H1 (cell line): ENCODE results near the gene NCOA1. TPM values are rescaled to one million over a fixed set of nuclear protein-coding genes. Genes with fewer than 3 reads are reported as not detected.

ENCODE experiments used
- CTCF ChIA-PET: fragments of 300-600 bp; sonication (Branson Sonifier 250); formaldehyde crosslinking; loops from one replicate; lab custom pipeline; 2021; ENCODE audit not compliant: partially characterized antibody; lab: Charles Lee
- POLR2A ChIA-PET: fragments of 300-600 bp; sonication (Branson Sonifier 250); formaldehyde crosslinking; loops from one replicate; lab custom pipeline; 2021; ENCODE audit warnings: inconsistent platforms; ENCODE audit not compliant: partially characterized antibody; lab: Charles Lee
- DNase-seq, 2 experiments: peaks; one replicate each; pipeline versions ENCODE4 v3.0.0 to v3.0.0-alpha.2; 2010 to 2022; ENCODE audit warnings: low spot score in 2 of 2, low read depth in 1 of 2, mixed read lengths in 1 of 2
- FAIRE-seq: peaks from 2 replicates; lab custom pipeline; 2011; peaks lifted over from hg19 to GRCh38; lab: Jason Lieb, UNC
- H2AFZ ChIP-seq: 2 replicates; pipeline ENCODE4 v1.8.1; 2012; ENCODE audit warnings: low read length, inconsistent platforms
- H2AK5ac ChIP-seq: 2 replicates; pipeline ENCODE4 v1.6.1; 2013; ENCODE audit warnings: low read depth, low read length
- H2BK120ac ChIP-seq: replicated peaks from 2 replicates; pipeline ENCODE3; 2013; ENCODE audit warnings: low read depth, low read length, inconsistent platforms
- H2BK12ac ChIP-seq: 2 replicates; pipeline ENCODE4 v1.6.1; 2013; ENCODE audit warnings: low read depth, low read length
- H2BK15ac ChIP-seq: 2 replicates; pipeline ENCODE4 v1.6.1; 2013; ENCODE audit warnings: low read length
- H2BK20ac ChIP-seq: 2 replicates; pipeline ENCODE4 v1.6.1; 2013; ENCODE audit warnings: low read length
- H2BK5ac ChIP-seq: 2 replicates; pipeline ENCODE4 v1.6.1; 2013; ENCODE audit warnings: low read depth, low read length
- H3K14ac ChIP-seq: 2 replicates; pipeline ENCODE4 v1.6.1; 2013; ENCODE audit warnings: inconsistent platforms; ENCODE audit not compliant: insufficient read length
- H3K18ac ChIP-seq: 2 replicates; pipeline ENCODE4 v1.6.1; 2013; ENCODE audit warnings: low read length; ENCODE audit errors: extremely low read depth
- H3K23ac ChIP-seq: 2 replicates; pipeline ENCODE4 v1.6.1; 2013; ENCODE audit warnings: inconsistent platforms; ENCODE audit not compliant: insufficient read length
- H3K23me2 ChIP-seq: 2 replicates; pipeline ENCODE4 v1.6.1; 2013; ENCODE audit warnings: low read depth, low read length
- H3K27ac ChIP-seq: 2 replicates; pipeline ENCODE4 v1.6.1; 2011; ENCODE audit warnings: low read depth, low read length, inconsistent platforms
- H3K27me3 ChIP-seq, 4 experiments: replicated peaks in 1 of 4; 1 replicate in 1 of 4; 2 replicates in 3 of 4; pipeline versions ENCODE4 v1.6.1 to v1.8.1; 2011 to 2013; ENCODE audit warnings: low read length in 3 of 4, mild to moderate bottlenecking in 3 of 4, inconsistent platforms in 2 of 4, mixed read lengths in 2 of 4, moderate library complexity in 1 of 4; ENCODE audit not compliant: control insufficient read depth in 3 of 4, insufficient read depth in 3 of 4; ENCODE audit errors: extremely low read depth in 1 of 4
- H3K36me3 ChIP-seq, 4 experiments: 2 replicates each; pipeline versions ENCODE4 v1.6.1 to v1.8.1; 2011 to 2013; ENCODE audit warnings: mild to moderate bottlenecking in 4 of 4, low read length in 3 of 4, moderate library complexity in 2 of 4, control low read depth in 1 of 4, inconsistent platforms in 1 of 4; ENCODE audit not compliant: insufficient read depth in 4 of 4, control insufficient read depth in 2 of 4
- H3K4ac ChIP-seq: replicated peaks from 2 replicates; pipeline ENCODE3; 2013; ENCODE audit warnings: low read length, low read depth, mixed read lengths, inconsistent platforms; ENCODE audit not compliant: insufficient read length
- H3K4me1 ChIP-seq, 4 experiments: replicated peaks in 1 of 4; 1 replicate in 1 of 4; 2 replicates in 3 of 4; pipeline versions ENCODE4 v1.6.1 to v1.8.1; 2011 to 2013; ENCODE audit warnings: low read length in 3 of 4, inconsistent platforms in 2 of 4, mixed read lengths in 1 of 4; ENCODE audit not compliant: insufficient read depth in 4 of 4, control insufficient read depth in 3 of 4
- H3K4me2 ChIP-seq, 2 experiments: 2 replicates each; pipeline versions ENCODE4 v1.6.1 to v1.8.1; 2011 to 2013; ENCODE audit warnings: low read depth in 2 of 2, low read length in 2 of 2, control low read depth in 1 of 2, inconsistent platforms in 1 of 2, mild to moderate bottlenecking in 1 of 2; ENCODE audit not compliant: insufficient read depth in 1 of 2
- H3K4me3 ChIP-seq, 4 experiments: fragments of 200-600, 300-600 bp in 1 of 4; sonication (generic), shearing (Covaris generic), sonication (Bioruptor Twin) in 1 of 4; 2 replicates each; pipeline versions ENCODE4 v1.5.1 to v1.8.1; 2011 to 2016; ENCODE audit warnings: low read length in 4 of 4, low read depth in 3 of 4, control low read depth in 2 of 4, inconsistent platforms in 2 of 4, mild to moderate bottlenecking in 2 of 4, mixed read lengths in 1 of 4, moderate library complexity in 1 of 4; ENCODE audit not compliant: insufficient read depth in 2 of 4; ENCODE audit errors: extremely low read depth in 1 of 4
- H3K56ac ChIP-seq: replicated peaks from 2 replicates; pipeline ENCODE3; 2013; ENCODE audit warnings: low read depth, mild to moderate bottlenecking, mixed read lengths, low read length, inconsistent platforms; ENCODE audit not compliant: insufficient read length
- H3K79me1 ChIP-seq: 2 replicates; pipeline ENCODE4 v1.6.1; 2013; ENCODE audit warnings: low read depth, low read length, control low read depth
- H3K79me2 ChIP-seq, 2 experiments: 2 replicates each; pipeline versions ENCODE4 v1.6.1 to v1.8.1; 2012 to 2013; ENCODE audit warnings: low read length in 2 of 2, mild to moderate bottlenecking in 2 of 2, inconsistent platforms in 1 of 2; ENCODE audit not compliant: insufficient read depth in 2 of 2, control insufficient read depth in 1 of 2
- H3K9ac ChIP-seq, 4 experiments: replicated peaks in 1 of 4; 1 replicate in 1 of 4; 2 replicates in 3 of 4; pipeline versions ENCODE4 v1.6.1 to v1.8.1; 2011 to 2013; ENCODE audit warnings: low read depth in 3 of 4, low read length in 3 of 4, control low read depth in 2 of 4, mild to moderate bottlenecking in 2 of 4, moderate library complexity in 2 of 4, inconsistent platforms in 1 of 4; ENCODE audit errors: extremely low read depth in 1 of 4
- H3K9me3 ChIP-seq, 2 experiments: 2 replicates each; pipeline versions ENCODE4 v1.6.1 to v1.8.1; 2012 to 2013; ENCODE audit warnings: mild to moderate bottlenecking in 2 of 2, moderate library complexity in 2 of 2, control low read depth in 1 of 2, inconsistent platforms in 1 of 2, low read depth in 1 of 2, low read length in 1 of 2, mixed read lengths in 1 of 2; ENCODE audit not compliant: insufficient read depth in 2 of 2
- H4K20me1 ChIP-seq, 2 experiments: replicated peaks in 1 of 2; 2 replicates each; pipeline versions ENCODE3 to v1.8.1; 2011 to 2013; ENCODE audit warnings: inconsistent platforms in 2 of 2, low read length in 2 of 2, mild to moderate bottlenecking in 1 of 2; ENCODE audit not compliant: insufficient read depth in 2 of 2, control insufficient read depth in 1 of 2
- H4K5ac ChIP-seq: 2 replicates; pipeline ENCODE4 v1.6.1; 2013; ENCODE audit warnings: low read length, low read depth, mixed read lengths, inconsistent platforms; ENCODE audit not compliant: insufficient read length
- H4K8ac ChIP-seq: 2 replicates; pipeline ENCODE4 v1.8.0; 2013; ENCODE audit warnings: mild to moderate bottlenecking, moderate library complexity, low read length, inconsistent platforms; ENCODE audit not compliant: insufficient read depth; ENCODE audit errors: extremely low read depth
- H4K91ac ChIP-seq: replicated peaks from 2 replicates; pipeline ENCODE3; 2013; ENCODE audit warnings: low read length, mixed read lengths, inconsistent platforms; ENCODE audit not compliant: insufficient read length
- BRCA1 ChIP-seq: IDR thresholded peaks from 2 replicates; pipeline ENCODE4 v1.6.1; 2012; ENCODE audit warnings: low read depth, low read length, improper control_type of control experiment
- CTCF ChIP-seq, 3 experiments: IDR thresholded peaks; 1 replicate in 2 of 3; 2 replicates in 1 of 3; pipeline versions ENCODE4 v1.5.1 to v1.6.1; 2011; ENCODE audit warnings: low read length in 3 of 3, mild to moderate bottlenecking in 3 of 3, inconsistent platforms in 2 of 3, low read depth in 1 of 3, moderate library complexity in 1 of 3; ENCODE audit not compliant: insufficient read depth in 1 of 3; ENCODE audit errors: control extremely low read depth in 1 of 3
- EP300 ChIP-seq, 2 experiments: IDR thresholded peaks; 1 replicate in 1 of 2; 2 replicates in 1 of 2; pipeline ENCODE4 v1.6.1; 2011 to 2012; ENCODE audit warnings: low read depth in 2 of 2, low read length in 2 of 2, mild to moderate bottlenecking in 2 of 2, borderline replicate concordance in 1 of 2, inconsistent platforms in 1 of 2, moderate library complexity in 1 of 2
- NRF1 ChIP-seq: IDR thresholded peaks from 2 replicates; pipeline ENCODE4 v1.6.1; 2011; ENCODE audit warnings: mild to moderate bottlenecking, low read depth, low read length, improper control_type of control experiment
- POLR2AphosphoS5 ChIP-seq: IDR thresholded peaks from 2 replicates; pipeline ENCODE4 v1.6.1; 2011; ENCODE audit warnings: low read depth, low read length
- SIN3A ChIP-seq, 2 experiments: IDR thresholded peaks in 1 of 2; conservative IDR thresholded peaks in 1 of 2; 2 replicates each; pipeline ENCODE4 v1.6.1; 2011 to 2012; ENCODE audit warnings: low read length in 2 of 2, improper control_type of control experiment in 1 of 2, low read depth in 1 of 2, mild to moderate bottlenecking in 1 of 2
- SIRT6 ChIP-seq: IDR thresholded peaks from one replicate; pipeline ENCODE4 v1.7.1; 2012; ENCODE audit warnings: low read length, inconsistent platforms
- WGBS, 2 experiments: shearing (Covaris generic) in 1 of 2; methylation state at CpG; one replicate each; pipeline versions ENCODE4 v1.1.6 to v1.1.7; 2013 to 2015; ENCODE audit warnings: low lambda C conversion rate in 2 of 2, mixed read lengths in 2 of 2, inconsistent platforms in 1 of 2, low coverage in 1 of 2, missing lambda C conversion rate in 1 of 2; ENCODE audit not compliant: insufficient replicate concordance in 2 of 2, insufficient coverage in 1 of 2, insufficient read length in 1 of 2; ENCODE audit errors: extremely low coverage in 1 of 2, missing lambda C conversion rate in 1 of 2; 5-methylcytosine and 5-hydroxymethylcytosine counted together
- polyA plus RNA-seq, 7 experiments: library from polyadenylated mRNA; depleted of rRNA in 3 of 7; stranded (reverse) in 5 of 7; unstranded in 2 of 7; fragments of >200 nt in 5 of 7; fragments of 200-250 nt in 2 of 7; gene quantifications; 1 replicate in 5 of 7; 2 replicates in 1 of 7; 4 replicates in 1 of 7; pipeline versions ENCODE4 v1.2.1 to v1.2.3, GENCODE V29; 2011 to 2013; ENCODE audit warnings: missing spikeins in 2 of 7, mixed read lengths in 2 of 7
- total RNA-seq: library from RNA; stranded (reverse); fragmentation: NEBNext Ultra II Directional; extraction: Animal tissue kit (Norgen Biotek cat#: 25700); gene quantifications from 2 replicates; pipeline ENCODE4 v1.2.1, GENCODE V29; 2021

NCOA1 gene
- total and polyA plus RNA-seq, 2 of the 8 experiments (the other 6 are each of a cell fraction or from before 2014, with no cell fraction given), result 12.8 to 17.9 TPM

- FAIRE-seq, result no peak
- no peak overlapping the region for H2BK20ac ChIP-seq
- H4K20me1 ChIP-seq, result no peaks in the 10 kb centered on the region
- POLR2A ChIA-PET, result no interaction called here
- H3K23ac ChIP-seq, result no peak overlapping the region
- H2AFZ ChIP-seq, result no peak overlapping the region
- H3K79me1 ChIP-seq, result no peaks in the 10 kb centered on the region
- no peak overlapping the region for H3K27ac ChIP-seq
- CTCF ChIA-PET, result interaction anchor here (1.0 to 1.1 kb wide), 2 partner anchors 30 to 338 kb away, joined by 3 read pairs; no protein-coding TSS in a partner anchor
- H3K27me3 ChIP-seq, result no peaks in the 10 kb centered on the region
- no peak overlapping the region for H4K91ac ChIP-seq
- H4K8ac ChIP-seq, result no peak overlapping the region
- H3K14ac ChIP-seq, result no peak overlapping the region
- H4K5ac ChIP-seq, result no peak overlapping the region
- no peaks in the 10 kb centered on the region for H3K79me2 ChIP-seq
- H2BK120ac ChIP-seq, result no peak overlapping the region
- no peak overlapping the region for H2AK5ac ChIP-seq
- no peak overlapping the region for H3K18ac ChIP-seq
- H3K23me2 ChIP-seq, result no peaks in the 10 kb centered on the region; the same call in 1 of the 2 replicates
- H3K4me1 ChIP-seq, result no peaks in the 10 kb centered on the region
- DNase-seq, result no peak
- no peak overlapping the region for H3K56ac ChIP-seq
- no peak overlapping the region for H2BK15ac ChIP-seq
- H3K4ac ChIP-seq, result no peak overlapping the region
- peaks cover 4% of the 10 kb centered on the region in 2 experiments; a peak in 3 of 4 replicates for H3K9me3 ChIP-seq
- H2BK12ac ChIP-seq, result no peak overlapping the region
- no peak overlapping the region for H3K4me2 ChIP-seq
- no peak overlapping the region for H3K4me3 ChIP-seq
- no peak overlapping the region for H2BK5ac ChIP-seq
- 84% methylated on average over 4 of the region's 4 CpGs; no CpG with 5 or more reads in 1 of the 2 experiments for WGBS, 2 experiments
- H3K36me3 ChIP-seq, result no peaks in the 10 kb centered on the region
- no peak overlapping the region for H3K9ac ChIP-seq
- TF ChIP-seq SIRT6 (no peak), EP300 (IDR thresholded peaks at IDR 0.05; ENCODE audit: borderline replicate concordance in 1 of 2, low read depth in 2 of 2, low read length in 2 of 2) (no peak), POLR2AphosphoS5 (no peak), NRF1 (no peak), BRCA1 (no peak), CTCF (IDR thresholded peaks at IDR 0.05; ENCODE audit: control extremely low read depth in 1 of 3, insufficient read depth in 1 of 3, low read depth in 1 of 3, low read length in 3 of 3) (no peak), SIN3A (conservative IDR thresholded peaks at IDR 0.05 in 1 of 2, IDR thresholded peaks at IDR 0.05 in 1 of 2; ENCODE audit: low read depth in 1 of 2, low read length in 2 of 2) (no peak)
Observed at GRCh38 chr2:24452502-24452885, 38.6 kb upstream of the NCOA1 start.
